CD4-positive, alpha-beta memory T cell (primary cell): ENCODE data around the gene TMPRSS2. TPM values are rescaled to one million over a fixed set of nuclear protein-coding genes. Genes with fewer than 3 reads are reported as not detected.
A peak's percentile ranks its signal among the peaks of the same experiment; 100 is the strongest.

Source experiments
- CTCF ChIA-PET: fragments of 350-600 bp; sonication (Branson Sonifier 250); formaldehyde crosslinking; loops from one replicate; lab custom pipeline; 2021; ENCODE audit warnings: inconsistent platforms; ENCODE audit not compliant: partially characterized antibody; lab: Charles Lee
- POLR2A ChIA-PET: fragments of 350-600 bp; sonication (Branson Sonifier 250); formaldehyde crosslinking; loops from one replicate; lab custom pipeline; 2021; ENCODE audit not compliant: partially characterized antibody; lab: Charles Lee
- DNase-seq, 5 donors: peaks; one replicate each; pipeline versions ENCODE4 v3.0.0 to v3.0.0-alpha.2; 2020 to 2022; ENCODE audit warnings: mixed read lengths in 1 of 5
- H3K27ac ChIP-seq: one replicate; pipeline ENCODE4 v1.7.0; 2013; ENCODE audit warnings: low read depth, low read length
- H3K27me3 ChIP-seq: 2 replicates; pipeline ENCODE4 v1.7.0; 2013; ENCODE audit warnings: mild to moderate bottlenecking, low read length, moderate library complexity; ENCODE audit not compliant: insufficient read depth
- H3K36me3 ChIP-seq: 2 replicates; pipeline ENCODE4 v1.7.0; 2013; ENCODE audit warnings: mild to moderate bottlenecking, low read length, moderate library complexity; ENCODE audit not compliant: insufficient read depth
- H3K4me1 ChIP-seq: 2 replicates; pipeline ENCODE4 v1.7.0; 2013; ENCODE audit warnings: mild to moderate bottlenecking, low read length, moderate library complexity; ENCODE audit not compliant: insufficient read depth
- H3K4me3 ChIP-seq, 2 donors: one replicate each; pipeline ENCODE4 v1.7.0; 2013; ENCODE audit warnings: low read length in 2 of 2, mild to moderate bottlenecking in 1 of 2
- H3K9me3 ChIP-seq, 2 donors: one replicate each; pipeline ENCODE4 v1.7.0; 2013; ENCODE audit warnings: low read length in 2 of 2, control low read depth in 1 of 2; ENCODE audit not compliant: control insufficient read depth in 1 of 2
- H3K27ac Mint-ChIP-seq, 7 donors: one replicate each; pipeline ENCODE4 v1.8.0; 2020 to 2021; ENCODE audit warnings: mixed read lengths in 7 of 7, mild to moderate bottlenecking in 6 of 7, inconsistent platforms in 3 of 7, moderate library complexity in 3 of 7
- H3K27me3 Mint-ChIP-seq, 2 donors: one replicate each; pipeline ENCODE4 v1.8.0; 2020 to 2021; ENCODE audit warnings: mixed read lengths in 2 of 2
- H3K36me3 Mint-ChIP-seq, 2 donors: one replicate each; pipeline ENCODE4 v1.8.0; 2020 to 2021; ENCODE audit warnings: mixed read lengths in 2 of 2, inconsistent platforms in 1 of 2, mild to moderate bottlenecking in 1 of 2
- H3K4me1 Mint-ChIP-seq, 4 donors: one replicate each; pipeline ENCODE4 v1.8.0; 2020 to 2021; ENCODE audit warnings: mixed read lengths in 4 of 4, mild to moderate bottlenecking in 1 of 4
- H3K4me3 Mint-ChIP-seq, 8 donors: one replicate each; pipeline ENCODE4 v1.8.0; 2020 to 2021; ENCODE audit warnings: mixed read lengths in 8 of 8, mild to moderate bottlenecking in 7 of 8, moderate library complexity in 6 of 8, inconsistent platforms in 3 of 8
- H3K9me3 Mint-ChIP-seq, 8 donors: one replicate each; pipeline ENCODE4 v1.8.0; 2020 to 2021; ENCODE audit warnings: mixed read lengths in 8 of 8, mild to moderate bottlenecking in 5 of 8, inconsistent platforms in 3 of 8, moderate library complexity in 1 of 8
- intact Hi-C: fragments of 100-400 bp; cut with micrococcal nuclease; formaldehyde crosslinking; loops from one replicate; pipeline ENCODE4 v1.15.1; 2023
- polyA plus RNA-seq, 2 donors: library from polyadenylated mRNA; unstranded; fragments of 300-500 nt; fragmentation: Illumina TruSeq; gene quantifications; one replicate each; pipeline ENCODE4 v1.2.3, GENCODE V29; 2021
- total RNA-seq, 2 experiments: library from RNA; stranded (reverse); gene quantifications; one replicate each; pipeline ENCODE4 v1.2.3, GENCODE V29; 2021

TMPRSS2 gene
- total RNA-seq (not detected), polyA plus RNA-seq (not detected)

DNA sequence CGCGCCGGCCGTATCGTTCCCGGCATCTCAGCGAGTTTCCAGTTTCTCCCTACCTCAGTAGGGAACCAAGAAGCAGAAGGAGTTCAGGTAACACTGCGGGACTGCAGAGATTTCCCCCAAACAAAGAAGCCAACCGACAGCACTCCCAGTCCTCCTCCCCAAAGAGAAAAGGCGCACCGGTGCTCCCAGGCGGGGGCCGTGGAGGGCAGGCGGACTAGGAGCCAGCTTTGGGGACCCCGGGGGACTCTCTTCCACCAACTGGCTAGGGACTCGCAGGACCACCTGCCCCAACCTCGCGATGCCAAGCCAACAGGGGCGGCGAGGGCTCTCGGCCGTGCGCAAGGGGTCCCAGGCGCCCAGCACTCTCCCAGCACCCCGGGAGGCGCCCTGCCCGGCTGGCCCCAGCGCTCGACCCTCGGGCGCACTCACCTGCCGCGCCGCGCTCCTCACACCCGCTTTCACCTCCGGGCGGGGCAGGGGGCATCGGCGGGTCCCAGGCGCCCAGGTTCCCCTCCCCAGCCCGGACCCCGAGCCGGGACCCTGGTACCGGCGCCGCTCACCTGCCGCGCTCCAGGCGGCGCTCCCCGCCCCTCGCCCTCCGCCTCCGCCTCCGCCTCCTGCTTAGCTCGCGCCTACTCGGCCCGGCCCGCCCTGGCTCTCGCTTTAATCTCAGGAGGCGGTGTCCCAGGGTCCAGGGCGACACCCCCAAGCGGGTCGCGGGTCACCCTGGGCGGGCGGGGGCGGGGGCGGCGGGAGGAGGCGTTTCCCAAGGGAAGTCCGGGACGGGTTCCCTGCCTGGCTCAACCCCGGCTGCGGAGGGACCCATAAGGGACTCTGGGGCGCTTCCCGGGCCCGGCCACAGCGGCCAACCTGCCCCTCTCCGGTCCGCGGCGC, at the start of gene TMPRSS2:
TSS of gene TMPRSS2 (minus strand) at position 638 of the 894 bp plus-strand sequence. CDS start 10,025 bp downstream, outside the sequence.
- Histone ChIP-seq H3K27ac (no peak within 1 kb of the TSS), H3K36me3 (no peaks in the 10 kb centered on the region), H3K27me3 (peaks cover 10% of the 10 kb centered on the region), H3K4me1 (no peaks in the 10 kb centered on the region), H3K9me3 (no peaks in the 10 kb centered on the region), H3K4me3 (no peak within 1 kb of the TSS)
- Mint-ChIP-seq H3K4me1 (peaks cover 0 to 10% (median 7%) of the 10 kb centered on the region in 4 donors), H3K27ac (no peak within 1 kb of the TSS), H3K9me3 (peaks cover 0 to 1% (median 0%) of the 10 kb centered on the region in 8 donors), H3K36me3 (no peaks in the 10 kb centered on the region), H3K27me3 (peaks cover 29 to 42% of the 10 kb centered on the region in 2 donors), H3K4me3 (peak within 1 kb of the TSS in 3 of 8 donors; percentile 22 to 46 (median 26))
- intact Hi-C loops, result no loop called here
- POLR2A ChIA-PET, result no interaction called here
- CTCF ChIA-PET, result no interaction called here
- no peak for DNase-seq

- Histone ChIP-seq H3K27ac (no peak overlapping the region), H3K27me3 (no peaks in the 10 kb centered on the region), H3K4me1 (no peaks in the 10 kb centered on the region), H3K4me3 (no peak overlapping the region), H3K9me3 (no peaks in the 10 kb centered on the region), H3K36me3 (no peaks in the 10 kb centered on the region)
- CTCF ChIA-PET, result no interaction called here
- Mint-ChIP-seq H3K27ac (no peak overlapping the region), H3K4me3 (no peak overlapping the region), H3K4me1 (no peaks in the 10 kb centered on the region), H3K36me3 (no peaks in the 10 kb centered on the region), H3K27me3 (peaks cover 6 to 8% of the 10 kb centered on the region in 2 donors), H3K9me3 (peaks cover 0 to 3% (median 0%) of the 10 kb centered on the region in 8 donors)
- POLR2A ChIA-PET, result no interaction called here
- intact Hi-C loops, result no loop called here
- no peak for DNase-seq
Measured at GRCh38 chr21:41555057-41555456, 47.1 kb upstream of the TMPRSS2 start.

GRCh38 chr21:41552254-41552653, 44.3 kb upstream of the TMPRSS2 start:
- H3K36me3 Mint-ChIP-seq, result no peaks in the 10 kb centered on the region
- H3K4me3 Mint-ChIP-seq, result no peak overlapping the region
- Histone ChIP-seq H3K4me1 (no peaks in the 10 kb centered on the region), H3K36me3 (no peaks in the 10 kb centered on the region), H3K27me3 (no peaks in the 10 kb centered on the region), H3K27ac (no peak overlapping the region), H3K9me3 (no peaks in the 10 kb centered on the region), H3K4me3 (no peak overlapping the region)
- peaks cover 7 to 11% of the 10 kb centered on the region in 2 donors for H3K27me3 Mint-ChIP-seq
- H3K9me3 Mint-ChIP-seq, result peaks cover 0 to 3% (median 0%) of the 10 kb centered on the region in 8 donors
- H3K4me1 Mint-ChIP-seq, result no peaks in the 10 kb centered on the region
- intact Hi-C loops, result no loop called here
- ChIA-PET POLR2A (no interaction called here), CTCF (no interaction called here)
- no peak for DNase-seq
- H3K27ac Mint-ChIP-seq, result no peak overlapping the region

DNA sequence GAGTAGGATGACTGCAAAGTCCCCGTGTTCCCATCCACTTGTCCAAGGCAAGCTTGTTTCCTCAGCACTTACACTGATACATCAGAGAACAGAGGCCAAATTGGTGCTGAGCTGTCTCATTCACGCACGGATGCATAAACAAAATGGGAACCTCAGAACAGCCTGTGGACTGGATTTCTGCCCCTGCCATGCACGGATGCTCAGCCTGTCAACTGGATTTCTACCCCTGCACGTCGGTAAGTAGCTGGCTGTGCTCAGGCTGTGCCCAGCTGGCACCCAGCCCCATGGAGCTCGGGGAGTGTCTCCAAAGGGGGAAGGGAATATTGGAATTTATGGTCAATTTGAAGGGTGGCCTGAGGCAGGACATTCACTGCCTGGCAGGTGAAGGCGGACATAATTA, 40.8 kb upstream of the TMPRSS2 start:
- Histone ChIP-seq H3K36me3 (no peaks in the 10 kb centered on the region), H3K9me3 (no peaks in the 10 kb centered on the region), H3K27ac (no peak overlapping the region), H3K4me3 (no peak overlapping the region), H3K27me3 (no peaks in the 10 kb centered on the region), H3K4me1 (no peaks in the 10 kb centered on the region)
- H3K36me3 Mint-ChIP-seq, result no peaks in the 10 kb centered on the region
- intact Hi-C loops, result no loop called here
- H3K4me3 Mint-ChIP-seq, result no peak overlapping the region
- H3K4me1 Mint-ChIP-seq, result peaks cover 0 to 4% (median 2%) of the 10 kb centered on the region in 4 donors
- peaks cover 0 to 3% (median 0%) of the 10 kb centered on the region in 8 donors for H3K9me3 Mint-ChIP-seq
- ChIA-PET POLR2A (no interaction called here), CTCF (no interaction called here)
- DNase-seq, result no peak
- H3K27me3 Mint-ChIP-seq, result peaks cover 6 to 8% of the 10 kb centered on the region in 2 donors
- no peak overlapping the region for H3K27ac Mint-ChIP-seq

- no peaks in the 10 kb centered on the region for H3K27me3 ChIP-seq
- ChIA-PET CTCF (no interaction called here), POLR2A (no interaction called here)
- H3K9me3 Mint-ChIP-seq, result peaks cover 0 to 2% (median 0%) of the 10 kb centered on the region in 8 donors
- H3K27me3 Mint-ChIP-seq, result peaks cover 6 to 12% of the 10 kb centered on the region in 2 donors
- H3K4me1 Mint-ChIP-seq, result peaks cover 0 to 4% (median 2%) of the 10 kb centered on the region in 4 donors
- no peaks in the 10 kb centered on the region for H3K36me3 Mint-ChIP-seq
- intact Hi-C loops, result no loop called here
- no peaks in the 10 kb centered on the region for H3K4me1 ChIP-seq
- H3K36me3 ChIP-seq, result no peaks in the 10 kb centered on the region
- no peak overlapping the region for H3K4me3 ChIP-seq
- no peaks in the 10 kb centered on the region for H3K9me3 ChIP-seq
- no peak overlapping the region for H3K4me3 Mint-ChIP-seq
- H3K27ac Mint-ChIP-seq, result no peak overlapping the region
- H3K27ac ChIP-seq, result no peak overlapping the region
- DNase-seq, result no peak
Measured at GRCh38 chr21:41547111-41547510, 39.2 kb upstream of the TMPRSS2 start.

DNA sequence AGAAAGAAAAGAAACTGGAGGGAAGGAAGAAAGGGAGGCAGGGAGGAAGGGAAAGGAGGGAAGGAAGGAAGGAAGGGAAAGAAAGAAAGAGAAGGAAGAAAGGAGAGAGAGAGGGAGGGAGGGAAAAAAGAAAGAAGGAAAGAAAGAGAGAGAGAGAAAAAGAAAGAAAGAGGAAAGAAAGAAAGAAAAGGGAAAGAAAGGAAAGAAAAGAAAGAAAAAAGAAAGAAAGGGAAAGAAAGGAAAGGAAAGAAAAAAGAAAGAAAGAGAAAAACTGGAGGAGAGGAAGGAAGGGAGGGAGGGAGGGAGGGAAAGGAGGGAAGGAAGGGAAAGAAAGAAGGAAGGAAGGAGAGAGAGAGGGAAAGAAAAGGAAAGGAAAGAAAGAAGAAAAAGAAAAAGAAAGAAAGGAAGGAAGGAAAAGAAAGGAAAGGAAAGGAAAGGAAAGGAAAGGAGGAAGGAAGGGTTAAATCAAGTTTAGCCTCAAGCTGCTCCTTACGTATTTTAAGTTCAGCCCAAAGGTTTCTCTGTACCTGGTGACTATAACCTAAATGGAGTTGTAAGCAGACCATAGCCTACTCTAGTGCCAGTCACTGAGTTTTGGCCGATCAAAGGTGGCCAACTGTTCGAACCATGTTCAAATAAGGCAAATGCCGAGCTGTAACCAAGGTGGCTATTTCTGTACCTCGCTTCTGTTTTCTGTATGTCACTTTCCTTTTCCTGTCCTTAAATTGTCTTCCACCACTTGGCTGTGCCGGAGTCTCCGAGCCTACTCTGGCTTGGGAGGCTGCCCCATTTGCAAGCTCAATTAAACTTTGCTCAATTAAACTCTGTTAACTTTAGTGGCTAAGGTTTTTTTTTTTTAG, 37.8 kb upstream of the TMPRSS2 start:
- peaks cover 5 to 18% of the 10 kb centered on the region in 2 donors for H3K27me3 Mint-ChIP-seq
- Histone ChIP-seq H3K36me3 (no peaks in the 10 kb centered on the region), H3K9me3 (no peaks in the 10 kb centered on the region), H3K4me1 (no peaks in the 10 kb centered on the region), H3K27ac (no peak overlapping the region), H3K27me3 (no peaks in the 10 kb centered on the region), H3K4me3 (no peak overlapping the region)
- peaks cover 0 to 4% (median 2%) of the 10 kb centered on the region in 4 donors for H3K4me1 Mint-ChIP-seq
- H3K36me3 Mint-ChIP-seq, result no peaks in the 10 kb centered on the region
- intact Hi-C loops, result no loop called here
- CTCF ChIA-PET, result no interaction called here
- POLR2A ChIA-PET, result no interaction called here
- no peak overlapping the region for H3K4me3 Mint-ChIP-seq
- H3K27ac Mint-ChIP-seq, result peak overlapping the region in 1 of 7 donors; percentile 21
- DNase-seq, result no peak
- H3K9me3 Mint-ChIP-seq, result peaks cover 0 to 2% (median 0%) of the 10 kb centered on the region in 8 donors

GRCh38 chr21:41542727-41543126, 34.8 kb upstream of the TMPRSS2 start:
- no peak overlapping the region for H3K4me3 ChIP-seq
- ChIA-PET CTCF (no interaction called here), POLR2A (no interaction called here)
- no peaks in the 10 kb centered on the region for H3K36me3 ChIP-seq
- no peak overlapping the region for H3K4me3 Mint-ChIP-seq
- peaks cover 0 to 4% (median 2%) of the 10 kb centered on the region in 4 donors for H3K4me1 Mint-ChIP-seq
- H3K9me3 ChIP-seq, result no peaks in the 10 kb centered on the region
- peaks cover 5 to 19% of the 10 kb centered on the region in 2 donors for H3K27me3 Mint-ChIP-seq
- intact Hi-C loops, result no loop called here
- no peaks in the 10 kb centered on the region for H3K4me1 ChIP-seq
- DNase-seq, result no peak
- H3K27me3 ChIP-seq, result no peaks in the 10 kb centered on the region
- no peak overlapping the region for H3K27ac Mint-ChIP-seq
- H3K9me3 Mint-ChIP-seq, result no peaks in the 10 kb centered on the region
- no peak overlapping the region for H3K27ac ChIP-seq
- no peaks in the 10 kb centered on the region for H3K36me3 Mint-ChIP-seq
